ENCODE results near the gene ATP2B2. TPM values are rescaled to one million over a fixed set of nuclear protein-coding genes. Genes with fewer than 3 reads are reported as not detected.

ATP2B2 gene
- total and polyA plus RNA-seq, 2 donors (not counting 1 experiment from before 2014, with no cell fraction given): not detected

DNA sequence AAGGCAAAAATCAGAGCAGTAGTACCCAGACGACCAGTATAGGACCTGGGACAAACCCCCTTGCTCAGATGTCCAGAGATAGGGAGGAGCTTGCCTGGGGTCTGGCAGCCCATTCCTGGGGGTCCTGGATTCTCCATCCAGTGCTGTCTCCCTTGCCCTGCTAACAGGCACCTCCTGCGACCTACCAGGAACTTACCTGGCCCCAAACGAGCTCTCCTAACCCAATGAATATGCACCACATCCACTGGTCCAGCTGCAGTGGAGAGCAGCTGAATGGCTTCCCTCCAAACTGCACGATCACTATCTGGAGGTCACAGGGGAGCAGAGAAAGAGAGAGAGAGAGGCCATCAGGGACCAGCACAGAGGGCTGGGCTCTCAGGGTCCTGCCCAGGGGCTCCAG, 165.3 kb downstream of the ATP2B2 start:
- no peaks in the 10 kb centered on the region for H3K79me2 ChIP-seq (ENCODE audit: control insufficient read depth, insufficient read depth, low read length)
- ATAC-seq (ENCODE audit: low read depth) (no peak), DNase-seq (no peak)
- peaks cover 9% of the 10 kb centered on the region for H3K4me1 Mint-ChIP-seq
- H3K27me3 ChIP-seq (replicated peaks in 1 of 4; ENCODE audit: control extremely low read depth in 1 of 4, control insufficient read depth in 3 of 4, insufficient read depth in 4 of 4, low read length in 3 of 4): no peaks in the 10 kb centered on the region
- no peak overlapping the region for H3K4me3 Mint-ChIP-seq
- peaks cover 3 to 5% of the 10 kb centered on the region in 2 donors for H3K4me1 ChIP-seq (ENCODE audit: control insufficient read depth in 2 of 2, insufficient read depth in 2 of 2, low read length in 2 of 2)
- H3K27ac Mint-ChIP-seq: no peak overlapping the region
- CTCF ChIA-PET: interaction anchor here (0.9 to 7.3 kb wide), 4 partner anchors 9 to 399 kb away, joined by 3 to 142 read pairs (median 4); no protein-coding TSS in a partner anchor
- no peaks in the 10 kb centered on the region for H3K9me3 ChIP-seq (ENCODE audit: control extremely low read depth in 1 of 3, control insufficient read depth in 2 of 3, insufficient read depth in 1 of 3, low read length in 2 of 3)
- WGBS (ENCODE audit: insufficient coverage): 95% methylated on average over 2 of the region's 4 CpGs
- no peak overlapping the region for H3K4me3 ChIP-seq (ENCODE audit: control extremely low read depth in 1 of 5, extremely low read depth in 1 of 5, insufficient read depth in 1 of 5, low read depth in 2 of 5, low read length in 4 of 5)
- intact Hi-C loops (cut with micrococcal nuclease): no loop called here
- no peak overlapping the region for H2AFZ ChIP-seq (ENCODE audit: insufficient read depth, low read depth, low read length, poor library complexity, severe bottlenecking)
- peaks cover 4% of the 10 kb centered on the region for H3K27me3 Mint-ChIP-seq
- no peak overlapping the region for H3K4me2 ChIP-seq (replicated peaks; ENCODE audit: low read depth, low read length, poor library complexity, severe bottlenecking)
- H3K27ac ChIP-seq (ENCODE audit: low read length in 2 of 2): no peak overlapping the region
- no peaks in the 10 kb centered on the region for H3K9me3 Mint-ChIP-seq (ENCODE audit: insufficient read depth)
- TF ChIP-seq, protein P1, sequence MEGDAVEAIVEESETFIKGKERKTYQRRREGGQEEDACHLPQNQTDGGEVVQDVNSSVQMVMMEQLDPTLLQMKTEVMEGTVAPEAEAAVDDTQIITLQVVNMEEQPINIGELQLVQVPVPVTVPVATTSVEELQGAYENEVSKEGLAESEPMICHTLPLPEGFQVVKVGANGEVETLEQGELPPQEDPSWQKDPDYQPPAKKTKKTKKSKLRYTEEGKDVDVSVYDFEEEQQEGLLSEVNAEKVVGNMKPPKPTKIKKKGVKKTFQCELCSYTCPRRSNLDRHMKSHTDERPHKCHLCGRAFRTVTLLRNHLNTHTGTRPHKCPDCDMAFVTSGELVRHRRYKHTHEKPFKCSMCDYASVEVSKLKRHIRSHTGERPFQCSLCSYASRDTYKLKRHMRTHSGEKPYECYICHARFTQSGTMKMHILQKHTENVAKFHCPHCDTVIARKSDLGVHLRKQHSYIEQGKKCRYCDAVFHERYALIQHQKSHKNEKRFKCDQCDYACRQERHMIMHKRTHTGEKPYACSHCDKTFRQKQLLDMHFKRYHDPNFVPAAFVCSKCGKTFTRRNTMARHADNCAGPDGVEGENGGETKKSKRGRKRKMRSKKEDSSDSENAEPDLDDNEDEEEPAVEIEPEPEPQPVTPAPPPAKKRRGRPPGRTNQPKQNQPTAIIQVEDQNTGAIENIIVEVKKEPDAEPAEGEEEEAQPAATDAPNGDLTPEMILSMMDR (IDR thresholded peaks at IDR 0.05): no peak
- no peak for TF ChIP-seq EZH2 (IDR thresholded peaks at IDR 0.05; ENCODE audit: borderline replicate concordance, insufficient read depth, low read depth, low read length, poor library complexity, severe bottlenecking)
- no peaks in the 10 kb centered on the region for H3K36me3 ChIP-seq (replicated peaks in 1 of 2; ENCODE audit: control extremely low read depth in 1 of 2, control insufficient read depth in 1 of 2, extremely low read depth in 1 of 2, insufficient read depth in 2 of 2, low read length in 1 of 2)
- no peak overlapping the region for H3K9ac ChIP-seq (ENCODE audit: low read length)
- POLR2A ChIA-PET: interaction anchor here (0.6 kb wide), 1 partner anchor 452 kb away, joined by 3 read pairs; no protein-coding TSS in a partner anchor
- H4K20me1 ChIP-seq (ENCODE audit: control insufficient read depth, insufficient read depth, low read length, poor library complexity, severe bottlenecking): no peaks in the 10 kb centered on the region

GRCh38 chr3:10339376-10339955, 165.9 kb downstream of the ATP2B2 start:
- Histone ChIP-seq H3K4me3 (ENCODE audit: control extremely low read depth in 1 of 5, extremely low read depth in 1 of 5, insufficient read depth in 1 of 5, low read depth in 2 of 5, low read length in 4 of 5) (no peak overlapping the region), H3K9me3 (ENCODE audit: control extremely low read depth in 1 of 3, control insufficient read depth in 2 of 3, insufficient read depth in 1 of 3, low read length in 2 of 3) (no peaks in the 10 kb centered on the region), H3K27ac (ENCODE audit: low read length in 2 of 2) (no peak overlapping the region), H4K20me1 (ENCODE audit: control insufficient read depth, insufficient read depth, low read length, poor library complexity, severe bottlenecking) (no peaks in the 10 kb centered on the region), H3K79me2 (ENCODE audit: control insufficient read depth, insufficient read depth, low read length) (no peaks in the 10 kb centered on the region), H3K27me3 (replicated peaks in 1 of 4; ENCODE audit: control extremely low read depth in 1 of 4, control insufficient read depth in 3 of 4, insufficient read depth in 4 of 4, low read length in 3 of 4) (no peaks in the 10 kb centered on the region), H3K4me2 (replicated peaks; ENCODE audit: low read depth, low read length, poor library complexity, severe bottlenecking) (no peak overlapping the region), H3K9ac (ENCODE audit: low read length) (no peak overlapping the region), H2AFZ (ENCODE audit: insufficient read depth, low read depth, low read length, poor library complexity, severe bottlenecking) (no peak overlapping the region), H3K36me3 (replicated peaks in 1 of 2; ENCODE audit: control extremely low read depth in 1 of 2, control insufficient read depth in 1 of 2, extremely low read depth in 1 of 2, insufficient read depth in 2 of 2, low read length in 1 of 2) (no peaks in the 10 kb centered on the region), H3K4me1 (ENCODE audit: control insufficient read depth in 2 of 2, insufficient read depth in 2 of 2, low read length in 2 of 2) (peaks cover 3 to 5% of the 10 kb centered on the region in 2 donors)
- Mint-ChIP-seq H3K9me3 (ENCODE audit: insufficient read depth) (no peaks in the 10 kb centered on the region), H3K4me3 (no peak overlapping the region), H3K27me3 (peaks cover 4% of the 10 kb centered on the region), H3K27ac (no peak overlapping the region), H3K4me1 (peaks cover 13% of the 10 kb centered on the region)
- no peak for DNase-seq
- POLR2A ChIA-PET: interaction anchor here (0.6 kb wide), 1 partner anchor 453 kb away, joined by 3 read pairs; no protein-coding TSS in a partner anchor
- ATAC-seq (ENCODE audit: low read depth): no peak
- WGBS (ENCODE audit: insufficient coverage): 94% methylated on average over 4 of the region's 8 CpGs
- CTCF ChIA-PET: interaction anchor here (0.9 to 7.3 kb wide), 5 partner anchors 9 to 400 kb away, joined by 3 to 142 read pairs (median 4); no protein-coding TSS in a partner anchor
- no peak for TF ChIP-seq EZH2 (IDR thresholded peaks at IDR 0.05; ENCODE audit: borderline replicate concordance, insufficient read depth, low read depth, low read length, poor library complexity, severe bottlenecking)
- TF ChIP-seq, protein P1 (IDR thresholded peaks at IDR 0.05): no peak
- intact Hi-C loops (cut with micrococcal nuclease): no loop called here

All from B cell (primary cell).